ENCODE measurements around the gene ZRANB3.

Gene ZRANB3

DNA sequence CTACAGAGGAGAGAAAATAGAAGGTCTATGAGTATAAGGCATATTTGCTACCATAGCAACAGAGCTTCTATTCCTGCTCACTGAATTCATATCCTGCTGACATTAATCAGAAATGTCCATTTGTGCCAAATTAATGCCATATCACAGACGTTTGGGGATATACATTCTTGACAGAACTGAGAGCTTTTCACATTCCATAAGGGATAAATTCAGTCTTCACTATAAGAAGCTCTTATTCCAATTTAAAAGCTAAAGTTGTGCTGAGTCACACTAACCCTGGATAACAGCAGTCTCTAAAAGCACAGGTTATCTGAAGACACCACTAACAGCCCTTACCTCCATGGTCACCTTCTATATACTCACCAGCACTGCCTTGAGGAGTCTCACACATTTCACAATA is 300.9 kb downstream of the ZRANB3 start:
- no peak overlapping the region for H3K4me3 ChIP-seq (ENCODE audit: low read length)
- no peak overlapping the region for H3K9ac ChIP-seq (ENCODE audit: low read length)
- H3K27ac ChIP-seq (ENCODE audit: low read length) = no peak overlapping the region
- no peaks in the 10 kb centered on the region for H3K36me3 ChIP-seq (replicated peaks; ENCODE audit: low read depth, low read length)
- no peaks in the 10 kb centered on the region for H3K4me1 ChIP-seq (ENCODE audit: low read length)
- H3K27me3 ChIP-seq (ENCODE audit: low read depth, low read length) = no peaks in the 10 kb centered on the region
- H4K20me1 ChIP-seq (ENCODE audit: insufficient read depth, low read length) = no peaks in the 10 kb centered on the region
- H3K79me2 ChIP-seq (ENCODE audit: low read length) = no peaks in the 10 kb centered on the region
- H2AFZ ChIP-seq (ENCODE audit: low read depth, low read length) = no peak overlapping the region
- no peaks in the 10 kb centered on the region for H3K9me3 ChIP-seq (ENCODE audit: insufficient read depth, low read length)
- TF ChIP-seq EZH2phosphoT487 (IDR thresholded peaks at IDR 0.05; ENCODE audit: low read depth) (no peak), CTCF (IDR thresholded peaks at IDR 0.05; ENCODE audit: low read depth, low read length) (no peak)
- H3K4me2 ChIP-seq (ENCODE audit: low read length) = no peak overlapping the region

DNA sequence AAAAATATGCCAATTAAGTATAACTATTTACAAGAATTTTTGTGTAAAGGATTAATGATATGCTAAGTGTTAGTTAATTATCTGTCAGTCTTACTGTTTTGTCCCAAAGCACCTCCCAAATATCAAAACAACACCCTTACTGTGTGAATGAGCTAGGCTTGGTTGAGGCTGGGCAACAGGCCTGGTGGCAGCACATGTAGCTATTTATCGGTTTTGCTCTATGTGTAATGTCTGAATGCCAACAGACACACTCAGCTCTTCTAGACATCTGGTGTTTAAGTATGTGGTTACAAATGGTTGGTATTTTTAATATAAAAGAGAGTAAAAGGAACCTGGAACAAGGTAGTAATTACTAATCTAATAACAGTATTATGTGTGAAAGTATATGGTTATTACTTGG is 303.6 kb downstream of the ZRANB3 start:
- H3K4me1 ChIP-seq (ENCODE audit: low read length) = no peaks in the 10 kb centered on the region
- H3K9ac ChIP-seq (ENCODE audit: low read length) = no peak overlapping the region
- H3K4me2 ChIP-seq (ENCODE audit: low read length) = no peak overlapping the region
- no peak overlapping the region for H3K27ac ChIP-seq (ENCODE audit: low read length)
- no peaks in the 10 kb centered on the region for H3K36me3 ChIP-seq (replicated peaks; ENCODE audit: low read depth, low read length)
- H3K27me3 ChIP-seq (ENCODE audit: low read depth, low read length) = no peaks in the 10 kb centered on the region
- no peaks in the 10 kb centered on the region for H4K20me1 ChIP-seq (ENCODE audit: insufficient read depth, low read length)
- no peak overlapping the region for H2AFZ ChIP-seq (ENCODE audit: low read depth, low read length)
- no peak overlapping the region for H3K4me3 ChIP-seq (ENCODE audit: low read length)
- H3K79me2 ChIP-seq (ENCODE audit: low read length) = no peaks in the 10 kb centered on the region
- no peaks in the 10 kb centered on the region for H3K9me3 ChIP-seq (ENCODE audit: insufficient read depth, low read length)
- TF ChIP-seq CTCF (IDR thresholded peaks at IDR 0.05; ENCODE audit: low read depth, low read length) = no peak
- no peak for TF ChIP-seq EZH2phosphoT487 (IDR thresholded peaks at IDR 0.05; ENCODE audit: low read depth)

GRCh38 chr2:135226961-135227360 is 304.1 kb downstream of the ZRANB3 start:
- TF ChIP-seq EZH2phosphoT487 (IDR thresholded peaks at IDR 0.05; ENCODE audit: low read depth) = no peak
- no peak for TF ChIP-seq CTCF (IDR thresholded peaks at IDR 0.05; ENCODE audit: low read depth, low read length)
- H3K4me2 ChIP-seq (ENCODE audit: low read length) = no peak overlapping the region
- H3K4me3 ChIP-seq (ENCODE audit: low read length) = no peak overlapping the region

GRCh38 chr2:135225781-135226180 is 305.2 kb downstream of the ZRANB3 start:
- no peak overlapping the region for H3K9ac ChIP-seq (ENCODE audit: low read length)
- H3K4me1 ChIP-seq (ENCODE audit: low read length) = no peaks in the 10 kb centered on the region
- no peak overlapping the region for H3K4me3 ChIP-seq (ENCODE audit: low read length)
- no peak for TF ChIP-seq CTCF (IDR thresholded peaks at IDR 0.05; ENCODE audit: low read depth, low read length)
- TF ChIP-seq EZH2phosphoT487 (IDR thresholded peaks at IDR 0.05; ENCODE audit: low read depth) = no peak
- H4K20me1 ChIP-seq (ENCODE audit: insufficient read depth, low read length) = no peaks in the 10 kb centered on the region
- H3K27me3 ChIP-seq (ENCODE audit: low read depth, low read length) = no peaks in the 10 kb centered on the region
- H3K4me2 ChIP-seq (ENCODE audit: low read length) = no peak overlapping the region
- no peaks in the 10 kb centered on the region for H3K36me3 ChIP-seq (replicated peaks; ENCODE audit: low read depth, low read length)
- H3K79me2 ChIP-seq (ENCODE audit: low read length) = no peaks in the 10 kb centered on the region
- H3K27ac ChIP-seq (ENCODE audit: low read length) = no peak overlapping the region
- H2AFZ ChIP-seq (ENCODE audit: low read depth, low read length) = no peak overlapping the region
- no peaks in the 10 kb centered on the region for H3K9me3 ChIP-seq (ENCODE audit: insufficient read depth, low read length)

More at GRCh38 chr2:135226961-135227360, 304.1 kb downstream of the ZRANB3 start:
- Histone ChIP-seq H2AFZ (ENCODE audit: low read depth, low read length) (no peak overlapping the region), H4K20me1 (ENCODE audit: insufficient read depth, low read length) (no peaks in the 10 kb centered on the region), H3K9me3 (ENCODE audit: insufficient read depth, low read length) (no peaks in the 10 kb centered on the region), H3K9ac (ENCODE audit: low read length) (no peak overlapping the region), H3K27me3 (ENCODE audit: low read depth, low read length) (no peaks in the 10 kb centered on the region), H3K4me1 (ENCODE audit: low read length) (no peaks in the 10 kb centered on the region), H3K36me3 (replicated peaks; ENCODE audit: low read depth, low read length) (no peaks in the 10 kb centered on the region), H3K27ac (ENCODE audit: low read length) (no peak overlapping the region), H3K79me2 (ENCODE audit: low read length) (no peaks in the 10 kb centered on the region)

All from OCI-LY3 (cell line).